AG04449 (cell line): ENCODE data around the gene PRDM5.
"Not testable (repeated sequence)": the region's sequence is repeated elsewhere in the genome, so short reads cannot be mapped to it uniquely, and the experiment has no call there.

Experiments
- CTCF ChIA-PET: fragments of 350-600 bp; formaldehyde crosslinking; extraction: SDS; loops from one replicate; lab custom pipeline; 2021; ENCODE audit warnings: antibody characterized with exemption; lab: Yijun Ruan, JAX
- POLR2A ChIA-PET: fragments of 400-600, 350-600 bp; formaldehyde crosslinking; extraction: SDS; loops from one replicate; lab custom pipeline; 2020; ENCODE audit warnings: antibody characterized with exemption, inconsistent platforms; lab: Yijun Ruan, JAX
- DNase-seq: peaks from one replicate; pipeline ENCODE4 v3.0.0-alpha.2; 2010; ENCODE audit warnings: low read depth, low spot score
- H3K4me3 ChIP-seq: 2 replicates; pipeline ENCODE4 v1.5.1; 2011; ENCODE audit warnings: low read depth, mild to moderate bottlenecking, control low read depth, low read length
- CTCF ChIP-seq: IDR thresholded peaks from one replicate; pipeline ENCODE4 v1.5.1; 2011; ENCODE audit warnings: mild to moderate bottlenecking, moderate library complexity, low read length, control low read depth, inconsistent platforms; ENCODE audit not compliant: insufficient read depth; ENCODE audit errors: missing control alignments

Gene PRDM5

GRCh38 chr4:120667102-120667501 is 255.4 kb downstream of the PRDM5 start:
- POLR2A ChIA-PET = no interaction called here
- CTCF ChIA-PET = no interaction called here
- TF ChIP-seq CTCF = no peak
- DNase-seq = no peak
- H3K4me3 ChIP-seq = no peak overlapping the region

GRCh38 chr4:120664851-120665250 is 257.7 kb downstream of the PRDM5 start:
- POLR2A ChIA-PET = no interaction called here
- CTCF ChIA-PET = interaction anchor here (0.6 kb wide), 1 partner anchor 627 kb away, joined by 3 read pairs; no protein-coding TSS in a partner anchor

GRCh38 chr4:120659616-120660170 is 262.8 kb downstream of the PRDM5 start:
- TF ChIP-seq CTCF = no peak
- no peak for DNase-seq
- POLR2A ChIA-PET = no interaction called here
- CTCF ChIA-PET = no interaction called here
- no peak overlapping the region for H3K4me3 ChIP-seq

More at GRCh38 chr4:120664851-120665250, 257.7 kb downstream of the PRDM5 start:
- DNase-seq = no peak
- no peak for TF ChIP-seq CTCF
- H3K4me3 ChIP-seq = no peak overlapping the region

GRCh38 chr4:120658772-120659171 is 263.8 kb downstream of the PRDM5 start:
- POLR2A ChIA-PET = no interaction called here
- CTCF ChIA-PET = no interaction called here
- no peak for TF ChIP-seq CTCF
- H3K4me3 ChIP-seq = no peak overlapping the region
- no peak for DNase-seq

- CTCF ChIA-PET = no interaction called here
- no peak for DNase-seq
- TF ChIP-seq CTCF = no peak
- H3K4me3 ChIP-seq = no peak overlapping the region
- POLR2A ChIA-PET = no interaction called here
Measured at GRCh38 chr4:120653804-120654573, 268.5 kb downstream of the PRDM5 start.

GRCh38 chr4:120648336-120648735 is 274.2 kb downstream of the PRDM5 start:
- CTCF ChIA-PET, POLR2A ChIA-PET, H3K4me3 ChIP-seq, DNase-seq: not testable (repeated sequence)
